Activated CD4-positive, alpha-beta T cell treated with anti-CD3 and anti-CD28 coated beads, Interleukin-10, Interleukin-2, amounts not matched to agents 100 ng/mL and 50 ng/mL, durations not matched to agents 16 hours and 8 hours (primary cell): Measurements from ENCODE around the gene RRP36.
A peak's percentile ranks its signal among the peaks of the same experiment; 100 is the strongest.

Experiments
- DNase-seq: peaks from one replicate; pipeline ENCODE4 v3.0.0-alpha.2; 2020

The RRP36 gene

DNA sequence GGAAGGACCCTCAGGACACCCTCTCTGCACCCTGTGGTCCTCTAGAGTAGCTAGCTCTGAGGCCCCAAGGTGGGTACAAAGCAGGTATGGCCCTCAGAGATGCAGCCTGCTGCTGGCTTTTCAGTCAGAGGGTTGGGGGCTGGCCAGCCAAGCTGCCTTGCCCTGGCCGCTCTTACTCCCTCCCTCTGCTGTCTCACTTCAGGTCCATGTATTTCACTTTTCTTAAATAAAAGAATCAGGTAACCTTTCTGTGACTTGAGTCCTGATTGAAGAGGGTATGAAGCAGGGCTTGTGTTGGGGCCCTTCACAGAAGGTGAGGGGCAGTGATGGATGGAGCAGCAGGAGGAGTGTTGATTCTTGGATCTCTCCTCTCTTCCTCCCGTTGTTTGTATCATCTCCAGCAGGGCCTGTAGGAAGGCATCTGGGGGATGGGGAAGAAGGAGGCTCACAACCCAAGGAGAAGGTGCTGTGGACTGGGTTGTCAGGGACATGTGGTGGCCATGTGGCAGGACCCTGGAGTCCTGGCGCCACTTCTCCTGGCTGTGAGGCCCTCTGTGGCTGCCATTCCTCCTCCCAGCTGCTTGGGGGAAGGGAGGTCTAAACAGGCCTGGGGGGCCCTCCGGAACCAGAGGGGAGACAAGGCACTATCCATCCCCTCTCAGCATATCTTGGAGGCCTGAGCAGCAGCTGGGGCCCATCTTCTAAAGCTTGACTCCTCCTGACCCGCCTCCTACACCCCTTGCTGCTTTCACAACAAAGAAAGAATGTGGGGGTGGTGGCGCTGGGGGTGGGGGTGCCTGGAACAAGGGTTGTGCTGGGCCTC, 53.6 kb downstream of the RRP36 start:
- no peak for DNase-seq

DNA sequence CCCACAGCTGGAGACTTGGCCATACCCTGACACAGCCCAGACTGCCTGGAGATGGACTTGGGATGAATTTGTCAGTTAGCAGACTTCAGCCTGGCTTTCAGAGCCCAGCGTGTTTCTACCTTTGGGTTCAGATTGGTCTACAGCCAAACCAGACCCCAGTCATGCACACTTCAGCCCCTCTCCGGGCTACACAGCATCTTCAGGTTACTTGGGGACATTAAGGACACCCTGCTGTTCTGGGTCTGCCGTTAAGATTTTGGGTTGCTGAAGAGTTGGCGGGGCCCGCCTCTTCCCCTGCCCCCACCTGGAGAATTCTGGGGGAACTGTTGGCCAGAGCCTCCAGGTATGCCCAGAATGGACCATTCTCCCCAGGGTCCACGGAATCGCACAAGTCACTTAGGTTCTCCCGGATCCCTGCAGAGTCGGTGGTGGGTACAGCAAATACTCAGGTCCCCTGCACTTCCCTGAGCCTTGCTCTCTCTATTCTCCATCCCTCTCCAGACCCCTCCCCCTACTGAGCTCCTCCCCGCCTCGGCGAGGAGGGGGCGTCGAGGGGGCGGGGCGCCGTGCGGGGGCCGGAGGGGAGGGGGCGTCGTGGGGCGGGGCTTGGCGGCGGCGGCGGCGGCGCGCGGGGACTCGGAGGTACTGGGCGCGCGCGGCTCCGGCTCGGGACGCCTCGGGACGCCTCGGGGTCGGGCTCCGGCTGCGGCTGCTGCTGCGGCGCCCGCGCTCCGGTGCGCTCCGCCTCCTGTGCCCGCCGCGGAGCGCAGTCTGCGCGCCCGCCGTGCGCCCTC, 54.4 kb downstream of the RRP36 start, which contains the start of gene PTK7:
PTK7 (plus strand) TSS at position 645 of the 794 bp plus-strand sequence. CDS start 175 bp downstream, outside the sequence.
- DNase-seq, result peak; percentile 22

DNA sequence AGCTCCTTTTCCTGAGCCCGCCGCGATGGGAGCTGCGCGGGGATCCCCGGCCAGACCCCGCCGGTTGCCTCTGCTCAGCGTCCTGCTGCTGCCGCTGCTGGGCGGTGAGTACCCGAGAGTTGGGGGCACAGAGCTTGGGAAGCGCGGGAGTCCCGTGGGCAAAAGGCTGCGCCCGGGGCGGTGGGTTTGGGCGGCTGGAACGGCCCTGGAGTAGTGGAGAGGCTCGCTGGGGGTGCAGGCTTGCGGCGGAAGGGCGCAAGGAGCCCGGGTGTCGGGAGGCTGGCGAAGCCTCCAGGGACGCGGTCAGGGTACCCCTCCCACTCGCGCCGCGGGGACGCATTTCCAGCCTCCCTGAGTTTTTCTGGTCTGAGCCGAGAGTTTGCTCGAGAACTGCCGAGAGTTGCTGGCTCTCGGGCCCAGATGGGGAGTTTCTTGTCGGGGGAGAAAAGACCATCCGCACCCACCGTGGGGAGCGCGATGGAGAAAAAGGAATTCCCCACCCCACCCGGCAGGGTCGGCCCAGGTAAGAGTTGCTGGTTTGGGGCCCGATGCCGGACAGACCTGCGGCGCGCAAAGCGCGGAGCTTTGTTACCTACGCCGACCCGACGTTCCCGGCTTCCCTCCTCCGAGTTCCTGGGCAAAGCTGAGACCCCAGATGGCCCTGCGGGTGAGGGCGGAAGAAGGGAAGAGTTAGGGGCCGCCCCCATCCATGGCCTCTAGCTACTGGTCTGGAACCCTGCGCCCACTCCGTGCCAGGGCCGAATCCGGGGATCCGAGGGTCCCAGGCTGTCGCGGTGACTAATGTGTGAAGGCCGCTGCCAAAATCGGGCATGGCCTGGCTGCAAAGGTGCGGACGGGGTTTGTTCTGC, 55.3 kb downstream of the RRP36 start:
- DNase-seq, result no peak

DNA sequence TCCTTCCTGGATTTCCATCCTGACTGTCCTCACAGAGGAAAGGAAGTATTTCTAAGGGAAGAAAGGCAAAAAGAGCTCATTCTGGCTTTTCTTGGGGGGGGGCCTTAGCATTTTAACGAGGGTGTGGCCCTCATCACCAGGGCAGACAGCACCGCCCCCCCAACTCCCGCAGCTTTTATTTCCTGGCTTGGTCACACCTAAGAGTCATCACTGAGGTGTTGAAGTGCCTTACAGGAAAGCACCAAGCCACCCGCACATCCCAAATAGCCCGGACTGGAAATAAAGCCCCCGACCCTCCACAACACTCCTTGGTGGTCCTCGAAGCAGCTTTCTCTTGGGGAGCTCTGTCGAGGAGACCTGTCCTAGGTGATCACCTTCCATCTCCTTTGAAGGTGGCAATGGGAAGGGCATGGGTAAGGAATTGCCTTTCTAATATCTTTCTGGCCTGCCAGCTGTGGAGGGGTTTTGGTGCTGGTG, 55.9 kb downstream of the RRP36 start:
- no peak for DNase-seq

DNA sequence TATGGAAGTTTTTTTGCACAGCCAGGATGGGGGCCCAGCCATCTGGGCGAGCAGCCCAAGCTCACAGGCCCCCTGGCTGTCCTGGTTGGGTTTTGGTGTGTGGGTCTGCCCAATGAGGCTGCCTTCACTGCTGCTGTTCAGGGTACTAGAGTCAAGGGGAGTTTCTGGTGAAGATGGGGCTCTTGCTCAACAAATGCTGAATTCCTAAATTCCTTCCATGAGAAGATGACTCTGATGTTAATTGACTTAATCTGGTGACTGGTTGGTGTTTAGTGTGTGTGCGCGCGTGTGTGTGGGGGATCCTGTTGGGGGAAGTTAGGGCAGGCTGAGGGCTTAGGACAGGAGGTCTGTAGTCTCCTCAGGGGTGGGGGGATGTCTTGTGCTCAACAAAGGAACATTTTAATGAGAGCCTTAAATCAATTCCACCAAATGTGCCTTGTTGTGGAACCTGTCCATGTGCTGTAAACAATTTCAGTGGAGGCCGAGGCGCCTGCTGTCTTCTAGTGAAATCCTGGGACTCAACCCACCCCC, 56.6 kb downstream of the RRP36 start:
- DNase-seq, result no peak

GRCh38 chr6:43078691-43079090, 57.3 kb downstream of the RRP36 start:
- DNase-seq, result no peak
